Psoas muscle (tissue), 8 donors: Measurements from ENCODE around the gene FMN2. TPM values are rescaled to one million over a fixed set of nuclear protein-coding genes. Genes with fewer than 3 reads are reported as not detected.

ENCODE experiments used
- ATAC-seq, 4 donors: fragments of 200-7000 bp; cut with Tn5 transposase; one replicate each; pipeline ENCODE4 v1.9.1; 2020; ENCODE audit warnings: moderate library complexity in 3 of 4, mild to moderate bottlenecking in 2 of 4
- DNase-seq, 2 donors: peaks; one replicate each; pipeline ENCODE4 v3.0.0-alpha.2; 2020
- H3K27ac ChIP-seq: fragments of 200-600 bp; one replicate; pipeline ENCODE4 v1.8.0; 2022
- H3K27me3 ChIP-seq, 3 donors: fragments of 200-600 bp in 1 of 3; one replicate each; pipeline versions ENCODE4 v1.6.1 to v1.8.0; 2013 to 2022; ENCODE audit warnings: low read length in 2 of 3, mild to moderate bottlenecking in 2 of 3, moderate library complexity in 1 of 3; ENCODE audit not compliant: insufficient read depth in 3 of 3
- H3K36me3 ChIP-seq, 2 donors: fragments of 200-600 bp in 1 of 2; one replicate each; pipeline versions ENCODE4 v1.6.1 to v1.8.0; 2013 to 2022; ENCODE audit warnings: low read depth in 1 of 2, mild to moderate bottlenecking in 1 of 2, moderate library complexity in 1 of 2; ENCODE audit not compliant: insufficient read depth in 1 of 2
- H3K4me1 ChIP-seq: fragments of 200-600 bp; one replicate; pipeline ENCODE4 v1.8.0; 2022
- H3K4me3 ChIP-seq: fragments of 200-600 bp; one replicate; pipeline ENCODE4 v1.8.0; 2022; ENCODE audit warnings: mild to moderate bottlenecking
- H3K9me3 ChIP-seq: fragments of 200-600 bp; one replicate; pipeline ENCODE4 v1.8.0; 2022
- WGBS, 3 donors: extraction: QIAGEN DNeasy Blood & Tissue Kit; methylation state at CpG; one replicate each; pipeline versions ENCODE4 v1.1.6 to v1.1.7; 2013; 5-methylcytosine and 5-hydroxymethylcytosine counted together
- intact Hi-C, 2 donors: fragments of 100-400 bp; cut with DNase I; formaldehyde crosslinking; loops; one replicate each; pipeline versions ENCODE4 v1.11.0 to v1.14.2; 2022
- polyA plus RNA-seq, 3 donors: library from polyadenylated mRNA; stranded (reverse); fragments of 200-250 nt; gene quantifications; one replicate each; pipeline ENCODE4 v1.2.3, GENCODE V29; 2013
- total RNA-seq, 4 donors: library from RNA; stranded (reverse); fragmentation: NEBNext Ultra II Directional in 2 of 4; extraction: Animal tissue kit (Norgen Biotek cat#: 25700) in 2 of 4; gene quantifications; one replicate each; pipeline versions ENCODE4 v1.2.1 to v1.2.4, GENCODE V29; 2021 to 2023
- TF ChIP-seq, protein P1 (sequence below): fragments of 200-600 bp; IDR thresholded peaks from one replicate; pipeline ENCODE4 v1.8.0; 2022; ENCODE audit warnings: antibody characterized with exemption
- donor health status: healthy with polysubstance abuse.
- donor health status: DM: no; HTN: no; CAD: no; lungs with moderate emphysema.
- donor health status: Bipolar disorder and iron deficiency.
- donor health status: healthy.
- donor health status: DM: yes; HTN: yes; CAD: no.
- donor health status: DM: no; HTN: no; CAD: no.
- donor health status: DM: no; HTN: no; CAD: no.
- donor health status: DM: yes; HTN: yes; CAD: no.

Gene FMN2
- total and polyA plus RNA-seq, 7 donors, result 0.15 to 1.1 (median 0.52) TPM; not detected in 2

DNA sequence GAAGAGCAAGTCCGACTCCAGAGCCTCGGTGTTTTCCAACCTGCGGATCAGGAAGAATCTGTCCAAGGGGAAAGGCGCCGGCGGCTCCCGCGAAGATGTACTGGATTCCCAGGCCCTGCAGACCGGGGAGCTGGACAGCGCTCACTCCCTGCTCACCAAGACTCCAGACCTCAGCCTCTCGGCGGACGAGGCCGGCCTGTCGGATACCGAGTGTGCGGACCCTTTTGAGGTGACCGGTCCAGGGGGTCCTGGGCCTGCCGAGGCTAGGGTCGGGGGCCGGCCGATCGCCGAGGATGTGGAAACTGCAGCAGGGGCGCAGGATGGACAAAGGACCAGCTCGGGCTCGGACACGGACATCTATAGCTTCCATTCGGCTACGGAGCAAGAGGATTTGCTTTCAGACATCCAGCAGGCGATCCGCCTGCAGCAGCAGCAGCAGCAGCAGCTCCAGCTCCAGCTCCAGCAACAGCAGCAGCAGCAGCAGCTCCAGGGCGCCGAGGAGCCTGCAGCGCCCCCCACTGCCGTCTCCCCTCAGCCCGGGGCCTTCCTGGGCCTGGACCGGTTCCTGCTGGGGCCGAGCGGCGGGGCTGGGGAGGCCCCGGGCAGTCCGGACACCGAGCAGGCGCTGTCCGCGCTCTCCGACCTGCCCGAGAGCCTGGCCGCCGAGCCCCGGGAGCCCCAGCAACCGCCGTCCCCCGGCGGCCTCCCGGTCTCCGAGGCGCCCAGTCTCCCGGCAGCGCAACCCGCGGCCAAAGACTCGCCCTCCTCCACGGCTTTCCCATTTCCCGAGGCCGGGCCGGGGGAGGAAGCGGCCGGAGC lies 827 bp downstream of the FMN2 start:
- Histone ChIP-seq H3K4me3 (peak overlapping the region; percentile 48), H3K27ac (no peak overlapping the region), H3K36me3 (no peaks in the 10 kb centered on the region), H3K4me1 (no peaks in the 10 kb centered on the region), H3K27me3 (peaks cover 5 to 61% (median 15%) of the 10 kb centered on the region in 3 donors), H3K9me3 (no peaks in the 10 kb centered on the region)
- TF ChIP-seq, protein P1, sequence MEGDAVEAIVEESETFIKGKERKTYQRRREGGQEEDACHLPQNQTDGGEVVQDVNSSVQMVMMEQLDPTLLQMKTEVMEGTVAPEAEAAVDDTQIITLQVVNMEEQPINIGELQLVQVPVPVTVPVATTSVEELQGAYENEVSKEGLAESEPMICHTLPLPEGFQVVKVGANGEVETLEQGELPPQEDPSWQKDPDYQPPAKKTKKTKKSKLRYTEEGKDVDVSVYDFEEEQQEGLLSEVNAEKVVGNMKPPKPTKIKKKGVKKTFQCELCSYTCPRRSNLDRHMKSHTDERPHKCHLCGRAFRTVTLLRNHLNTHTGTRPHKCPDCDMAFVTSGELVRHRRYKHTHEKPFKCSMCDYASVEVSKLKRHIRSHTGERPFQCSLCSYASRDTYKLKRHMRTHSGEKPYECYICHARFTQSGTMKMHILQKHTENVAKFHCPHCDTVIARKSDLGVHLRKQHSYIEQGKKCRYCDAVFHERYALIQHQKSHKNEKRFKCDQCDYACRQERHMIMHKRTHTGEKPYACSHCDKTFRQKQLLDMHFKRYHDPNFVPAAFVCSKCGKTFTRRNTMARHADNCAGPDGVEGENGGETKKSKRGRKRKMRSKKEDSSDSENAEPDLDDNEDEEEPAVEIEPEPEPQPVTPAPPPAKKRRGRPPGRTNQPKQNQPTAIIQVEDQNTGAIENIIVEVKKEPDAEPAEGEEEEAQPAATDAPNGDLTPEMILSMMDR, result no peak
- ATAC-seq, result no peak
- intact Hi-C loops, result no loop called here
- no peak for DNase-seq
- 1% methylated on average over 39 to 70 of the region's 70 CpGs for WGBS, 3 donors

DNA sequence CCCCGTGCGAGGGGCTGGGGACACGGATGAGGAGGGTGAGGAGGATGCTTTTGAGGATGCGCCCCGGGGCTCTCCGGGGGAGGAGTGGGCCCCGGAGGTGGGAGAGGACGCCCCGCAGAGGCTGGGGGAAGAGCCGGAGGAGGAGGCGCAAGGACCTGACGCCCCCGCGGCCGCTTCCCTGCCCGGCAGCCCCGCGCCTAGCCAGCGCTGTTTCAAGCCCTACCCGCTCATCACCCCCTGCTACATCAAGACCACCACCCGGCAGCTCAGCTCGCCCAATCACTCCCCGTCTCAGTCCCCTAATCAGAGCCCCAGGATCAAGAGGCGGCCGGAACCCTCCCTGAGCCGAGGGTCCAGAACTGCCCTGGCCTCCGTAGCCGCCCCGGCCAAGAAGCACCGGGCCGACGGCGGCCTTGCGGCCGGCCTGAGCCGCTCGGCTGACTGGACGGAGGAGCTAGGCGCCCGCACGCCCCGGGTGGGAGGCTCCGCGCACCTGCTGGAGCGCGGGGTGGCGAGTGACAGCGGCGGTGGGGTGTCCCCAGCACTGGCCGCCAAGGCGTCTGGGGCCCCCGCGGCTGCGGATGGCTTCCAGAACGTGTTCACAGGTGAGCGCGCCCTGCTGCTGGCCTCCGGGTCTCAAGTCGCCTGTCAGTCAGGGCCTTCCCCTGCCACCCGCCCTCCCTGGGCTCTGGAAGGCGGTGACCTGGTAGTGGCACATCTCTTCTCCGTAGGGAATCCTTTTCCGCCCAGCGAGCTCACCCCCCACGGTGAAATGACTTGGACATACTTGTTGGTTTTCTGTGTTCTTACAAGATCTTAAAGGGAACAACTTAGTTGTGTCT lies 1.7 kb downstream of the FMN2 start:
- TF ChIP-seq, protein P1, result no peak
- Histone ChIP-seq H3K27ac (no peak overlapping the region), H3K9me3 (no peaks in the 10 kb centered on the region), H3K27me3 (peaks cover 5 to 61% (median 15%) of the 10 kb centered on the region in 3 donors), H3K4me1 (no peaks in the 10 kb centered on the region), H3K4me3 (peak overlapping the region; percentile 48), H3K36me3 (no peaks in the 10 kb centered on the region)
- 7 to 10% (median 8%) methylated on average over 40 to 65 of the region's 65 CpGs for WGBS, 3 donors
- ATAC-seq, result peak in 1 of 4 donors; percentile 19
- DNase-seq, result no peak
- intact Hi-C loops, result no loop called here

DNA sequence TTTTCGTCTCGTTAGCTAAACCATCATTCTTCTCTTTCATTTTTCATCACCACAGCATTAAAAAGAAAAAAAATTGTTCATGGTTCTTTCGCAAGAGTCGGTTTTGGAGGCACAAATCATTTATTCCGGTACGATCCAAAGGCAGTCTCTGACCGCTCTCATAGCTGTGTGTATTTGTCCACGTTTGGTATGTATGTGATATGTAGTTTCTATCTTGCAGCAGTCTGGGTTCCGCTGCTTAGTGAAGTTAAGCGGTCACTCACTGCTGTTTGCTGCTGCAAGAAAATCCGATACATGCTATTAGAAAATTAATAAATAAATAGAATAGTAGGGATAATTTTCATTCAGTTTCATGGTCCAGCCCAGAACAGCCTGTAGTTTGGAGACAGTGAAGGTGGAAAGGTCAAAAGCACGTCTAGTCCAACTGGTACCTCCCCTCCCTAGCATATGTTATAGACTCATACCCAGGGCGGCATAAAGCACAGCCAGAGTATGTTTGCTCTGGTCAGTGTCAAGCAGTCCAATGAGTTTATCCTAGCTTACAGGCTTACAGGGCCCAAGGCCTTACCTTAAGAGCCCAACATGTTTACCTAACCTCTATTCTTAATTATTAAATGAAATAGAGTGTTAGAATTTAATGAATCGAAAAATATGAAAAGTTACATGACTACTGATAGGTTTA lies 2.5 kb downstream of the FMN2 start:
- WGBS, 3 donors, result 88 to 90% (median 89%) methylated on average over 14 of the region's 14 CpGs
- no peaks in the 10 kb centered on the region for H3K4me1 ChIP-seq
- intact Hi-C loops, result no loop called here
- H3K27me3 ChIP-seq, result peaks cover 5 to 61% (median 15%) of the 10 kb centered on the region in 3 donors
- H3K9me3 ChIP-seq, result no peaks in the 10 kb centered on the region
- ATAC-seq (no peak), DNase-seq (no peak)
- H3K36me3 ChIP-seq, result no peaks in the 10 kb centered on the region
- H3K27ac ChIP-seq, result no peak overlapping the region
- no peak overlapping the region for H3K4me3 ChIP-seq
- TF ChIP-seq, protein P1, result no peak

DNA sequence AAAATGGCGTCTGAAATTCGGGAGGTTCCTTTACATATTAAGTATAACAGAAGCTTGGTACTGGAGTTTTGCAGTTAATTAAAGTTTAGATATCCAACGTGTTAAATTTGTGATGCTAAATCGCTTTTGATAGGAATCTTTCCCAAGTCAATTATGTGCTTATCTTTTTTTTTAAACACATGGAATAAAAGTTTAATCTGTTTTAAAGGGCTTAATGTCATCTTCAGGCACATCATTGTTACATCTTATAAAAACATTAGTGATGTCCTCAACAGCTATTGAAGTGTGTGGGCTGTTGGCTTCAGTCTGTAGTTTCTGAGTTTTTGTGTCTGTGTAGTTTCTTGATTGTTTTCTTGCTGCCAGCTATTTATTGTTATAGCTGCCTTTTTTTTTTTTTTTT lies 5.3 kb downstream of the FMN2 start:
- Histone ChIP-seq H3K27me3 (peaks cover 5 to 44% (median 11%) of the 10 kb centered on the region in 3 donors), H3K4me1 (no peaks in the 10 kb centered on the region), H3K27ac (no peak overlapping the region), H3K36me3 (no peaks in the 10 kb centered on the region), H3K4me3 (no peak overlapping the region), H3K9me3 (no peaks in the 10 kb centered on the region)
- 80 to 83% (median 80%) methylated on average over 4 of the region's 4 CpGs for WGBS, 3 donors
- no peak for ATAC-seq
- TF ChIP-seq, protein P1, result no peak
- DNase-seq, result no peak
- intact Hi-C loops, result no loop called here
